Measurements from ENCODE around the gene SETD1B. TPM values are rescaled to one million over a fixed set of nuclear protein-coding genes. Genes with fewer than 3 reads are reported as not detected.

Gene SETD1B
- total RNA-seq, 1 experiment from 2014 or later = 40.4 TPM

DNA sequence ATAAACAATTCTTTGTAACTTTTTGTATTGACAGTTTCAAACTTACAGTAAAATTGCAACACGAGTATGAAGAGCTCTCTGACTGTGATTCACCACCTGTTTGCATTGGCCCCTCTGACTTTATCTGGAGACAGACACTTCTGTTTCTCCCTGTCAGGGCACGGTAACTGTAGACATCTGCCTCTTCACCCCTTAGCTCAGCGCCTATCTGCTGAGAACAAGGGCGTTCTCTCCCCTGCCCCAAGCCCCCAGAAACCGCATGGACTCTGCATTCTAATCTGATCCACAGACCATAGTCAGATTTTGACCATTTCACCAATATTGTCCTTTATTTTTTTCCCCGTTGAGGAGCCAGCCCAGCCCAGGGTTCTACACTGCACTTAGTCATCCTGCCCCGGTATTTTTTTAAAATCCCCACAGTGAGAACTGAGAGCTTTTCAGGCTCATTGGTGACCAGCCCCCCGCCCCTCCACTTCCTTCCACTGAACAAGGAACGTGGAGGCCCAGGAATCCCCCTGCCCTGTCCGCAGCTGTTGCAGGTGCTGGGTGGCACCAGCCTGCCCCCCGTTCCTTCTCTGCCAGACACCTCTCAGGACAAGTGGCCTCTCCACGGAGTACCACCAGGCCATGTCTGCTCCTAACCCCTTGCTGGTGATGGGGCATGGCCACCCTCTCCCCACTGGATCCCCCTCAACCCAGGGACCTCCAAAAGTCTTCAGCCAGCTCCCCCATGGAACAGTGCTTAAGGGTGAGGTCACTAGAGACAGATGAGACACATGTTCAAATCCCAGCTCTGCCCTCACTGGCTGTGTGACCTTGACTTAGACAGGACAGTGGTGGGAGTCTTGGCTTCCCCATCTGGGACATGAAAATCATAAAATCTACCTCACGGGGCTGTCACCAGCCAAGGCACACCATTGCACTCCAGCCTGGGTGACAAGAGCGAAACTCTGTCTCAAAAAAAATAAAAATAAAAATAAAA is 21.5 kb upstream of the SETD1B start:
- Histone ChIP-seq H2AFZ (ENCODE audit: low read length) (no peak overlapping the region), H3K27ac (ENCODE audit: insufficient read length, low read depth, low read length) (no peak overlapping the region), H3T11ph (ENCODE audit: low read length) (no peak overlapping the region), H3K79me1 (ENCODE audit: insufficient read depth, low read depth, low read length, poor library complexity, severe bottlenecking) (no peaks in the 10 kb centered on the region), H3K79me2 (ENCODE audit: insufficient read depth, low read length) (no peaks in the 10 kb centered on the region), H4K5ac (ENCODE audit: insufficient read length, low read depth, low read length) (no peak overlapping the region), H3K9ac (ENCODE audit: extremely low read depth, insufficient read length, low read length) (no peak overlapping the region), H3K4me1 (ENCODE audit: insufficient read depth, low read length) (no peaks in the 10 kb centered on the region), H3K23ac (ENCODE audit: insufficient read length, low read depth, low read length) (no peak overlapping the region), H2BK12ac (ENCODE audit: insufficient read length, low read depth, low read length) (no peak overlapping the region), H4K20me1 (ENCODE audit: control insufficient read depth, insufficient read depth, insufficient read length) (no peaks in the 10 kb centered on the region), H2BK15ac (ENCODE audit: low read depth, low read length) (no peak overlapping the region), H2BK5ac (ENCODE audit: insufficient read length, low read length) (no peak overlapping the region), H3K27me3 (ENCODE audit: insufficient read depth, low read length) (no peaks in the 10 kb centered on the region), H2BK20ac (ENCODE audit: low read depth, low read length, poor library complexity, severe bottlenecking) (no peak overlapping the region), H3K23me2 (ENCODE audit: insufficient read length, low read depth, low read length, poor library complexity, severe bottlenecking) (no peaks in the 10 kb centered on the region), H3K4ac (ENCODE audit: low read depth, low read length) (no peak overlapping the region), H2AK5ac (ENCODE audit: insufficient read length, low read length) (no peak overlapping the region), H3K14ac (ENCODE audit: insufficient read depth, low read length) (no peak overlapping the region), H2BK120ac (ENCODE audit: low read depth, low read length, poor library complexity, severe bottlenecking) (no peak overlapping the region), H3K9me3 (ENCODE audit: control insufficient read depth, low read depth, low read length) (no peaks in the 10 kb centered on the region), H3K56ac (ENCODE audit: insufficient read length, low read depth, low read length) (no peak overlapping the region), H4K91ac (ENCODE audit: insufficient read length, low read depth, low read length) (no peak overlapping the region), H3K4me2 (ENCODE audit: insufficient read depth, insufficient read length, low read length) (no peak overlapping the region), H3K18ac (ENCODE audit: insufficient read length, low read depth, low read length) (no peak overlapping the region), H4K8ac (replicated peaks; ENCODE audit: insufficient read length, low read depth, low read length) (no peak overlapping the region)
- peak overlapping the region in 1 of 2 experiments; percentile 38; a peak in 1 of 5 replicates for H3K4me3 Mint-ChIP-seq
- H3K36me3 Mint-ChIP-seq (ENCODE audit: insufficient read depth in 1 of 3, low read depth in 3 of 3) = peaks cover 5 to 34% (median 20%) of the 10 kb centered on the region in 3 experiments; a peak in 6 of 7 replicates
- WGBS (ENCODE audit: extremely low coverage, insufficient read length, low lambda C conversion rate) = no CpG with 5 or more reads among the region's 14 CpGs
- peak; percentile 33 for DNase-seq
- H3K27ac Mint-ChIP-seq = peak overlapping the region; percentile 8 to 95 (median 51); a peak in 5 of 7 replicates
- peaks cover 11 to 15% of the 10 kb centered on the region in 2 experiments for H3K4me1 Mint-ChIP-seq
- H3K9me3 Mint-ChIP-seq = no peaks in the 10 kb centered on the region
- peaks cover 5% of the 10 kb centered on the region; the same call in 1 of the 2 replicates for H3K27me3 Mint-ChIP-seq (ENCODE audit: low read depth)
- TF ChIP-seq, protein P1, sequence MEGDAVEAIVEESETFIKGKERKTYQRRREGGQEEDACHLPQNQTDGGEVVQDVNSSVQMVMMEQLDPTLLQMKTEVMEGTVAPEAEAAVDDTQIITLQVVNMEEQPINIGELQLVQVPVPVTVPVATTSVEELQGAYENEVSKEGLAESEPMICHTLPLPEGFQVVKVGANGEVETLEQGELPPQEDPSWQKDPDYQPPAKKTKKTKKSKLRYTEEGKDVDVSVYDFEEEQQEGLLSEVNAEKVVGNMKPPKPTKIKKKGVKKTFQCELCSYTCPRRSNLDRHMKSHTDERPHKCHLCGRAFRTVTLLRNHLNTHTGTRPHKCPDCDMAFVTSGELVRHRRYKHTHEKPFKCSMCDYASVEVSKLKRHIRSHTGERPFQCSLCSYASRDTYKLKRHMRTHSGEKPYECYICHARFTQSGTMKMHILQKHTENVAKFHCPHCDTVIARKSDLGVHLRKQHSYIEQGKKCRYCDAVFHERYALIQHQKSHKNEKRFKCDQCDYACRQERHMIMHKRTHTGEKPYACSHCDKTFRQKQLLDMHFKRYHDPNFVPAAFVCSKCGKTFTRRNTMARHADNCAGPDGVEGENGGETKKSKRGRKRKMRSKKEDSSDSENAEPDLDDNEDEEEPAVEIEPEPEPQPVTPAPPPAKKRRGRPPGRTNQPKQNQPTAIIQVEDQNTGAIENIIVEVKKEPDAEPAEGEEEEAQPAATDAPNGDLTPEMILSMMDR (conservative IDR thresholded peaks at IDR 0.05) = no peak

All from H9 (cell line).